OCI-LY7 (cell line): ENCODE measurements around the gene TBC1D9B.

Source experiments
- CTCF ChIP-seq: fragments of 200-600 bp; sonication (generic); conservative IDR thresholded peaks from 2 replicates; pipeline ENCODE4 v1.5.1; 2014; ENCODE audit warnings: mild to moderate bottlenecking, antibody characterized with exemption, low read length, moderate library complexity, mixed read lengths
- EZH2phosphoT487 ChIP-seq: fragments of 200-600 bp; sonication (generic); IDR thresholded peaks from 2 replicates; pipeline ENCODE4 v1.6.1; 2018; ENCODE audit warnings: low read depth, borderline replicate concordance, mild to moderate bottlenecking, mixed run types, antibody characterized with exemption, low read length, moderate library complexity, mixed read lengths

GRCh38 chr5:179816401-179816795 lies 91.3 kb downstream of the TBC1D9B start:
- TF ChIP-seq CTCF: no peak
- TF ChIP-seq EZH2phosphoT487: no peak
